GM19372 (cell line): ENCODE results near the gene COLQ.

Experiments used
- ATAC-seq: cut with Tn5 transposase; IDR thresholded peaks from one replicate; pipeline ENCODE4 v1.9.1; 2021; ENCODE audit warnings: mild to moderate bottlenecking, low read depth, moderate library complexity; ENCODE audit not compliant: unreplicated experiment

Gene COLQ

DNA sequence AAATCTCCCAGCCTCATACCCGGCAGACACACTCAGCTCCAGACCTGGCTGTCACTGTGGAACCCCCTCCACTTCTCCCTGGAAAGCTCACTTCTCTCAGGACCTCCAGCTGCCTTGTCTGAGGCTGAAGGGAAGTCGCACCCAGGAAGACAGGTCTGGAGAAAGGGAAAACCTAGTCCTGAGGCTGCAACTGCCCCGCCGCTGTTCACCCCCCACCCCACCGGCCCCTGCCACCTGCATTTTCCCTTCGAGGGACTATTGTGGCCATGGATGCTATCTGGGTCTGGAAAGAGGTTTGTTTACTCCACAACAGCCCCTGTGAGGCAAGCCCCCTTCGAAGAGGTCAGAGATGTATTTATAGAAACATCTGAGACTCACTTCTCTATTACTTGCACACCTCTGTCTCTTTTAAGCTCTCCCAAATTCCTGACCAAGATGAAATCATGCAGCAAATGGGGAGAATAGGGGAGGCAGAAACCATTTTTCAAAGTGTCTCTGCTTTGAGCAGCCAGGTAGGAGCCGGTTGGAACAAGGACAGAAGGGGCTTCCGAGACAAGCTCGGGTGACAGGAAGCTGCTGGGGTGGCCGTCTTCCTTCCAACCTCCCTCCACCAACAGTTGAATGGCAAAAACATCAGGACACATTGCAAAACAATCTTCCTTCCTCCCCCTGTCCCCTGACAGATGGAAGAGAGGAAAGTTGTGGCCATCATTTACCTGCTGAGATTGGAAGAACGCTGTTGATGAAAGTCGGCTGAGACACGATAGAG lies 518 bp downstream of the COLQ start:
- ATAC-seq: no peak

- no peak for ATAC-seq
Observed at GRCh38 chr3:15520185-15520584, 1.3 kb downstream of the COLQ start.

DNA sequence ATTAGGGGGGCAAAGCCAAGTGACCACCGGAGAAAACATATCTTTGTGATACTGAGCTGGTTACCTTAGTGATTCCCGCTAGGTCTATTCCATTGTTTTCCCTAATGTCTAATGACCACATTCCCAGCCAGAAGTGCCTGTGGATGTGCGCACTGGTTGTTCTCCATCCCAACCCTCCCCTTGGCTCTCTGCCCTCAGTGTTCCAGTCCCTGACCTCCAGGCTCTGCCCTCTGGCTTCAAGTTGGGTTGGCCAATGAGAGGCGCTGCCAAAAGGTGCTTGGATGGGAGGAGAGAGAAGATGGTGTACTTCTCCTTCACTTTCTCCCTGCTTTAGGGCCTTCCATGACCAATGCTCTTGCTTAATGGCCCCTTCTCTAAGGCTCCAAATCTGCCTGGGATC lies 2.4 kb downstream of the COLQ start:
- ATAC-seq: no peak

- ATAC-seq: no peak
Observed at GRCh38 chr3:15514663-15515340, 6.7 kb downstream of the COLQ start.

DNA sequence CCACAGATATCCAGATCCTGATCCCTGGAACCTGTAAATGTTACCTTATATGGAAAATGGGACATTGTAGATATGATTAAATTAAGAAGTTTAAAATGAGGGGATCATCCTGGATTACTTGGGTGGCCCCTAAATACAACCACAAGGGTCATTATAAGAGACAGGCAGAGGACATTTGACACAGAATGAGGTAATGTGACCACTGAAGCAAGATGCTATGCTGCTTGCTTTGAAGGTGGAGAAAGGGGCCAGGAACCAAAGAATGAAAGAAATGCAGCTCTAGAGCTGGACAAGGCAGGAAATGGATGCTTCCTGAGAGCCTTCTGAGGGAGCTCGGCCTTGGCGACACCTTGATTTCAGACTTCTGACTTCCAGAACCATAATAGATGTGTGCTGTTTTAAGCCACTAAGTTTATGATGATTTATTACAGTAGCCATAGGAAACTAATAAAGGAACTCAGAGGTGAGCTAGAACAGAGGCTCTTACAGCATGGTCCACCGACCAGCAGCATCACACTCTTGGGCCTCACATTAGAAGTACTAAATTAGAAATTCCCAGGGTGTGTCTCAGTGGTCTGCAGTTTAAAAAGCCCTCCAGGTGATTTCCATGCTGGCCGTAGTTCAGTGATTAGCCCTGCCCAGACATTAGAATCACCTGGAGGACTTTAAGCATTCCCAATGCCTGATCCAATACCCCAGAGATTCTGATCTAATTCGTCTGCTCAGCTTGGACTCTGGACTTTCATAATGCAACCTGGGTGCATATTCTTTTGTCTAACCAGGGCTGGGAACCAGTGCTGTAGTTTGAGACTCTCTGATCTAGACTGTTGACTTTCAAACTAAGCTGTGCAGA lies 7.5 kb downstream of the COLQ start:
- no peak for ATAC-seq

DNA sequence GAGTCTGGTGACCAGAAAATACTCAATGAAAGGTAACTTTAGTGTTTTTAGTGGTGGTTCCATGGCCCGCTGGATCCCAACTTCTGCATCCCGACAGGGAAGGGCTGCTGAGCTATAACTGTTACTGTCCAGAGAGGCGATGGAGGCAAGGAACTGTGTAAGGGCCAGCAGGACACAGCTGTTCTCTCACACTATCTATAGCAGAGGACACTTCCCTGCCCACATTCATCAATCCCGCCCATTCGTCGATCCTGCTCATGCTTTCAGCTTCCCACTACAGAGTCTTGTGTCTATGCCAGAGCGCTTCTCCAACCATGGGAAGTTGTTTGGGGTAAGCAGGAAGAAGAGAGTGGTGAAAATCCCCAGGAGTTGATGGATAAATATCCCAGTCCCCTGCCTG lies 8.4 kb downstream of the COLQ start:
- no peak for ATAC-seq

- ATAC-seq: no peak
Observed at GRCh38 chr3:15512166-15512565, 9.3 kb downstream of the COLQ start.

DNA sequence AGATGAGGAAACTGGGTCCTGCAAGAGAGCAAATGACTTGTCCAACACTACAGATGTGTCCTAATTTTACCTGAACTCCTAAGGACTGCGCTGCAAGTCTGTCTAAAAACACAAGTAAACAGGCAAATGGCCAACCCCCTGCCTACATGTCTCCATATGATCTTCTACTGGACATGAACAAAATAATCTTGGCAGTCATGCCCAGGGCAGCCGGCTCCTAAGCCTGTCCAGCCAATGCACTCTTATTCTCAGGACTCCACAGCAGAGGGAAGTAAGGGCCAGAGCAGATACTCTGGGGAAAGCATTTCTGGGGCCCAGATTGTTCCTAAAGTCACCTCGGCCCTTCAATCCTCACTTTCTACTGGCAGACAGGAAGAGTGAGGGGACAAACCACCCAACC lies 10.3 kb downstream of the COLQ start:
- ATAC-seq: no peak

DNA sequence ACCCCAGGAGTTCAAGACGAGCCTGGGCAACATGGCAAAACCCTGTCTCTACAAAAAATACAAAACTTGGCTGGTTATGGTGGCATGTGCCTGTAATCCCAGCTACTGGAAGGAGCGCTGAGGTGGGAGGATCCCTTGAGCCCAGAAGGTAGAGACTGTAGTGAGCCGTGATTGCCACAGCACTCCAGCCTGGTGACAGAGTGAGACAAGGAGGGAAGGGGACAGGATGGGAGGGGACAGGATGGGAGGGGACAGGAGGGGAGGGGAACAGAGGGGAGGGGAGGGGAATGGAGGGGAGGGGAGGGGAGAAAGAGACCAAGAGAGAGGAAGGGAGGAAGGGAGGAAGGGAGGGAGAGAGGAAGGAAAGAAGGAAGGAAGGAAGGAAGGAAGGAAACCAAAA lies 11.0 kb downstream of the COLQ start:
- ATAC-seq: no peak

- no peak for ATAC-seq
Observed at GRCh38 chr3:15506571-15506970, 14.9 kb downstream of the COLQ start.

- ATAC-seq: no peak
Observed at GRCh38 chr3:15505479-15506165, 15.9 kb downstream of the COLQ start.

DNA sequence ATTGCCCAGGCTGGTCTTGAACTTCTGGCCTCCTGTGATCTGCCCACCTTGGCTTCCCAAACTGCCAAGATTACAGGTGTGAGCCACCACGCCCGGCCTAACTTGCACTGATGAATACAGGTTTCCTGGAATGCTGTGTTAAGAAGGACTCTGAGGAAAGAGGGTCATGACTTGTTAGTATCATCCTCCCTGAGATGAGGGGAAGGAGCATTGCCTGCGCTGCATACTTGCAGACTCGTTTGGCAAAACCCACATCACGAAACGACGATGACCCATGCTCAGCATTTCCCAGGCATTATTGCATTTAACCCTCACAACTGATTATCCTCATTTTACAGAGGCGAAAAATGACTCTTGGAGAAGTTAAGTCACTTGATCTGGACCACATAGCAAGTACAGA lies 18.9 kb downstream of the COLQ start:
- ATAC-seq: no peak

DNA sequence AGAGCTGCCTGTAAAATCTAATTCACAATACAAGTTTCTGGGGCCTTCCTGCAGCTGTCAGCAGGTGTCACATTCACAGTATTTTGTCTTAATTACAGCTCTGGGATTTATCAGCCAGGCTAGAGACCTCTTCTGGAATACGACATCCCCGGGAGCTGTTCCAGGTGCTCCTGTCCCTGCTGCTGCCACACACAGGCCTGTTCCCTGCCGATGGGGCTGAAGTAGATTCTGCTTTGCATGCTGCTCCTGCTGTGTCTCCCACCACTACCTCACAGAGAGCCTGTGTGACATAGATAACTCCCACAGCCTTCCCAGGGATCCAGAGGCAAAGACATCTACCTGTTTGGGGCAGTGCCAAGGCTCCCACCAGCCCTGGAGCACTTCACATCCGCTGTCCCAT lies 20.4 kb downstream of the COLQ start:
- no peak for ATAC-seq

GRCh38 chr3:15500107-15500724 lies 21.3 kb downstream of the COLQ start:
- no peak for ATAC-seq

- no peak for ATAC-seq
Observed at GRCh38 chr3:15499536-15499935, 22.0 kb downstream of the COLQ start.

GRCh38 chr3:15498431-15499214 lies 22.9 kb downstream of the COLQ start:
- no peak for ATAC-seq

- ATAC-seq: no peak
Observed at GRCh38 chr3:15497964-15498363, 23.5 kb downstream of the COLQ start.

- ATAC-seq: no peak
Observed at GRCh38 chr3:15496341-15496664, 25.2 kb downstream of the COLQ start.

GRCh38 chr3:15495461-15496340 lies 25.8 kb downstream of the COLQ start:
- no peak for ATAC-seq
